ENCODE results near the gene ARFIP1. TPM values are rescaled to one million over a fixed set of nuclear protein-coding genes. Genes with fewer than 3 reads are reported as not detected.

The ARFIP1 gene
- total RNA-seq, 1 donor from 2014 or later, result 26.2 TPM

- Mint-ChIP-seq H3K27me3 (ENCODE audit: low read depth) (peaks cover 56% of the 10 kb centered on the region), H3K27ac (peak within 1 kb of the TSS; percentile 48), H3K9me3 (no peaks in the 10 kb centered on the region), H3K4me1 (peaks cover 15% of the 10 kb centered on the region), H3K4me3 (peak within 1 kb of the TSS; percentile 71), H3K36me3 (no peaks in the 10 kb centered on the region)
- peak in 1 of 2 experiments; percentile 48 for DNase-seq (ENCODE audit: low spot score in 2 of 2, unreplicated experiment in 2 of 2)
- no peak for TF ChIP-seq CTCF (IDR thresholded peaks at IDR 0.05; ENCODE audit: unreplicated experiment)
These were observed 156.1 kb downstream of the ARFIP1 start, which contains the start of gene FHDC1 for GRCh38 chr4:152935631-152936445. TSS of gene FHDC1 (plus strand) at chr4:152936323. CDS start at chr4:152943058, 6,735 bp downstream.

- DNase-seq (ENCODE audit: low spot score in 2 of 2, unreplicated experiment in 2 of 2), result peak in 1 of 2 experiments; percentile 54
- TF ChIP-seq CTCF (IDR thresholded peaks at IDR 0.05; ENCODE audit: unreplicated experiment), result no peak
- H3K4me3 Mint-ChIP-seq, result peak overlapping the region; percentile 71
- no peak overlapping the region for H3K27ac Mint-ChIP-seq
- peaks cover 58% of the 10 kb centered on the region for H3K27me3 Mint-ChIP-seq (ENCODE audit: low read depth)
- H3K9me3 Mint-ChIP-seq, result no peaks in the 10 kb centered on the region
- H3K36me3 Mint-ChIP-seq, result no peaks in the 10 kb centered on the region
- peaks cover 15% of the 10 kb centered on the region for H3K4me1 Mint-ChIP-seq
These were observed 156.9 kb downstream of the ARFIP1 start for GRCh38 chr4:152936446-152937335.

- no peak overlapping the region for H3K27ac Mint-ChIP-seq
- no peak for TF ChIP-seq CTCF (IDR thresholded peaks at IDR 0.05; ENCODE audit: unreplicated experiment)
- DNase-seq (ENCODE audit: low spot score in 2 of 2, unreplicated experiment in 2 of 2), result peak in 1 of 2 experiments; percentile 55
- peaks cover 61% of the 10 kb centered on the region for H3K27me3 Mint-ChIP-seq (ENCODE audit: low read depth)
- H3K4me3 Mint-ChIP-seq, result peak overlapping the region; percentile 71
- peaks cover 15% of the 10 kb centered on the region for H3K4me1 Mint-ChIP-seq
- no peaks in the 10 kb centered on the region for H3K36me3 Mint-ChIP-seq
- H3K9me3 Mint-ChIP-seq, result no peaks in the 10 kb centered on the region
These were observed 157.8 kb downstream of the ARFIP1 start for GRCh38 chr4:152937336-152938236.

- H3K4me3 Mint-ChIP-seq, result peak overlapping the region; percentile 66
- no peaks in the 10 kb centered on the region for H3K9me3 Mint-ChIP-seq
- TF ChIP-seq CTCF (IDR thresholded peaks at IDR 0.05; ENCODE audit: unreplicated experiment), result no peak
- no peaks in the 10 kb centered on the region for H3K36me3 Mint-ChIP-seq
- DNase-seq (ENCODE audit: low spot score in 2 of 2, unreplicated experiment in 2 of 2), result no peak
- H3K27me3 Mint-ChIP-seq (ENCODE audit: low read depth), result peaks cover 57% of the 10 kb centered on the region
- H3K27ac Mint-ChIP-seq, result no peak overlapping the region
- peaks cover 17% of the 10 kb centered on the region for H3K4me1 Mint-ChIP-seq
These were observed 158.6 kb downstream of the ARFIP1 start for GRCh38 chr4:152938237-152938947.

Measured in mesothelial cell of epicardium (in vitro differentiated cells).